ENCODE measurements around the gene TMOD2.

- no peak for TF ChIP-seq EZH2phosphoT487 (IDR thresholded peaks at IDR 0.05; ENCODE audit: borderline replicate concordance, low read depth, low read length)
- TF ChIP-seq CTCF (conservative IDR thresholded peaks at IDR 0.05; ENCODE audit: low read length) = no peak
Observed at GRCh38 chr15:51856714-51857380, 105.5 kb downstream of the TMOD2 start.

Measured in OCI-LY7 (cell line).